GM12878 (cell line): Measurements from ENCODE around the gene TECPR1. TPM values are rescaled to one million over a fixed set of nuclear protein-coding genes. Genes with fewer than 3 reads are reported as not detected.

ENCODE experiments used
- CREB1 ChIP-seq: IDR thresholded peaks from 2 replicates; pipeline ENCODE4 v1.6.1; 2012; ENCODE audit warnings: low read depth, mild to moderate bottlenecking, inconsistent platforms
- FOXK2 ChIP-seq: fragments of 450-650 bp; IDR thresholded peaks from 2 replicates; pipeline ENCODE4 v1.6.1; 2017; ENCODE audit warnings: mild to moderate bottlenecking, moderate library complexity
- JUNB ChIP-seq: IDR thresholded peaks from 2 replicates; pipeline ENCODE4 v1.6.1; 2016; ENCODE audit warnings: antibody characterized with exemption, mild to moderate bottlenecking
- SMAD5 ChIP-seq: IDR thresholded peaks from 2 replicates; pipeline ENCODE4 v1.6.1; 2016; ENCODE audit warnings: antibody characterized with exemption, low read depth
- SP1 ChIP-seq: IDR thresholded peaks from one replicate; pipeline ENCODE4 v1.6.1; 2011; ENCODE audit warnings: low read depth, low read length
- polyA plus RNA-seq, 11 experiments: library from polyadenylated mRNA; depleted of rRNA in 4 of 11; unstranded in 6 of 11; stranded (reverse) in 5 of 11; fragments of >200 nt; fragmentation: Nextera tagmentation in 4 of 11; fragmentation: Illumina TruSeq in 1 of 11; extraction: Ambion mirVana in 4 of 11; extraction: Trizol in 1 of 11; gene quantifications; 1 replicate in 1 of 11; 2 replicates in 10 of 11; pipeline versions ENCODE4 v1.2.1 to v1.2.3, GENCODE V29; 2011 to 2016; ENCODE audit warnings: inconsistent platforms in 2 of 11, missing spikeins in 2 of 11, low read depth in 1 of 11
- total RNA-seq, 4 experiments: library from RNA; depleted of rRNA in 3 of 4; stranded (reverse); fragments of >200 nt in 3 of 4; fragmentation: Illumina TruSeq in 1 of 4; extraction: Trizol in 1 of 4; gene quantifications; 2 replicates each; pipeline versions ENCODE4 v1.2.1 to v1.2.3, GENCODE V29; 2013 to 2021
- TF ChIP-seq, protein P1 (sequence below): IDR thresholded peaks from 2 replicates; pipeline ENCODE4 v1.6.1; 2012; ENCODE audit warnings: low read length, inconsistent platforms
- TF ChIP-seq, protein P2 (sequence below): fragments of 450-650 bp; IDR thresholded peaks from 2 replicates; pipeline ENCODE4 v1.6.1; 2018; ENCODE audit warnings: borderline replicate concordance, mild to moderate bottlenecking; ENCODE audit not compliant: partially characterized antibody
- TF ChIP-seq, protein P3 (sequence below): fragments of 450-650 bp; IDR thresholded peaks from 2 replicates; pipeline ENCODE4 v1.6.1; 2017; ENCODE audit warnings: borderline replicate concordance

TECPR1 gene
- total and polyA plus RNA-seq, 10 of the 15 experiments (the other 5 are each of a cell fraction or from before 2014, with no cell fraction given), result 0.26 to 16.8 (median 4.2) TPM

DNA sequence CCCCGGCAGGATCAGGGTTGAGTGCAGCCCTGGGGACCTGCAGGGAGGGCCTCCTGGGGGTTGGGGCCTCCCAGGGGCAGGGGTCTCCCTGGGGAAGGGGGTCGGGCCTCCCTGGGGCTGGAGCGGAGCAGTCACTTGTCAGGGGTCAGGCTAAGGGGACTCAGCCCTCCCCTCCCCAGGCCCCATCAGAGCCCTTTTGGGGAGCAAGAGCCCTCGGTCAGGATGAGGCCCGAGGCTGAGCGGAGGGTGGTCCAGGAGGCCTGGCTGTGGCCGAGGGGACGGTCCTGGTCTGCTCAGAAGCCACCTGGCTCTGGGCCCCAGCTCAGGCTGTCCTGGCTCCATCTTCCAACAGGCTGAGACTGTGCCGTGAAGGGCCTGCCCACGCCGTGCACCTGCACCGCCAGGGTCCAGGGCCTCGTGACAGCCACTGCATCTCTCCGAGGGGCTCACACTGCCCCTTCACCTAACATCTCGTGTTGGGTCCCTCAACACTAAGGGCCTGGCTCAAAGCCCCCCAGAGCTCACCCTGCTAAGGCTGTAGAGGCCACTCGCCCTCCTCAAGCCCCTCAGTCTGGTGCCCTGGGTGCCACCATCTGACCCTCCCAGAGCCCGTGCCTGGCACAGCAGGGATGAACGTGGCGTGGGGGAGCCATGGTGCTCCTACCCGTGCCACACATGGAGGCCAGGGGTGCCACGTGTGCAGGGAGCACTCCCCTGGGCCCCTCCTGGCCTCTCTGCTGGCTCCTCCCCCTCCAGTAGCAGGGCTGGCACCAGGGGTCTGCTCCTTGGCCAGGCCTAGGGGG lies 27.9 kb downstream of the TECPR1 start (continued):
- TF ChIP-seq, protein P1, sequence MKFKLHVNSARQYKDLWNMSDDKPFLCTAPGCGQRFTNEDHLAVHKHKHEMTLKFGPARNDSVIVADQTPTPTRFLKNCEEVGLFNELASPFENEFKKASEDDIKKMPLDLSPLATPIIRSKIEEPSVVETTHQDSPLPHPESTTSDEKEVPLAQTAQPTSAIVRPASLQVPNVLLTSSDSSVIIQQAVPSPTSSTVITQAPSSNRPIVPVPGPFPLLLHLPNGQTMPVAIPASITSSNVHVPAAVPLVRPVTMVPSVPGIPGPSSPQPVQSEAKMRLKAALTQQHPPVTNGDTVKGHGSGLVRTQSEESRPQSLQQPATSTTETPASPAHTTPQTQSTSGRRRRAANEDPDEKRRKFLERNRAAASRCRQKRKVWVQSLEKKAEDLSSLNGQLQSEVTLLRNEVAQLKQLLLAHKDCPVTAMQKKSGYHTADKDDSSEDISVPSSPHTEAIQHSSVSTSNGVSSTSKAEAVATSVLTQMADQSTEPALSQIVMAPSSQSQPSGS, result no peak
- TF ChIP-seq CREB1, result no peak
- TF ChIP-seq, protein P2, sequence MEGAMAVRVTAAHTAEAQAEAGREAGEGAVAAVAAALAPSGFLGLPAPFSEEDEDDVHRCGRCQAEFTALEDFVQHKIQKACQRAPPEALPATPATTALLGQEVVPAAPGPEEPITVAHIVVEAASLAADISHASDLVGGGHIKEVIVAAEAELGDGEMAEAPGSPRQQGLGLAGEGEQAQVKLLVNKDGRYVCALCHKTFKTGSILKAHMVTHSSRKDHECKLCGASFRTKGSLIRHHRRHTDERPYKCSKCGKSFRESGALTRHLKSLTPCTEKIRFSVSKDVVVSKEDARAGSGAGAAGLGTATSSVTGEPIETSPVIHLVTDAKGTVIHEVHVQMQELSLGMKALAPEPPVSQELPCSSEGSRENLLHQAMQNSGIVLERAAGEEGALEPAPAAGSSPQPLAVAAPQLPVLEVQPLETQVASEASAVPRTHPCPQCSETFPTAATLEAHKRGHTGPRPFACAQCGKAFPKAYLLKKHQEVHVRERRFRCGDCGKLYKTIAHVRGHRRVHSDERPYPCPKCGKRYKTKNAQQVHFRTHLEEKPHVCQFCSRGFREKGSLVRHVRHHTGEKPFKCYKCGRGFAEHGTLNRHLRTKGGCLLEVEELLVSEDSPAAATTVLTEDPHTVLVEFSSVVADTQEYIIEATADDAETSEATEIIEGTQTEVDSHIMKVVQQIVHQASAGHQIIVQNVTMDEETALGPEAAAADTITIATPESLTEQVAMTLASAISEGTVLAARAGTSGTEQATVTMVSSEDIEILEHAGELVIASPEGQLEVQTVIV, result no peak
- TF ChIP-seq SMAD5, result no peak
- TF ChIP-seq FOXK2, result no peak
- no peak for TF ChIP-seq SP1
- TF ChIP-seq, protein P3, sequence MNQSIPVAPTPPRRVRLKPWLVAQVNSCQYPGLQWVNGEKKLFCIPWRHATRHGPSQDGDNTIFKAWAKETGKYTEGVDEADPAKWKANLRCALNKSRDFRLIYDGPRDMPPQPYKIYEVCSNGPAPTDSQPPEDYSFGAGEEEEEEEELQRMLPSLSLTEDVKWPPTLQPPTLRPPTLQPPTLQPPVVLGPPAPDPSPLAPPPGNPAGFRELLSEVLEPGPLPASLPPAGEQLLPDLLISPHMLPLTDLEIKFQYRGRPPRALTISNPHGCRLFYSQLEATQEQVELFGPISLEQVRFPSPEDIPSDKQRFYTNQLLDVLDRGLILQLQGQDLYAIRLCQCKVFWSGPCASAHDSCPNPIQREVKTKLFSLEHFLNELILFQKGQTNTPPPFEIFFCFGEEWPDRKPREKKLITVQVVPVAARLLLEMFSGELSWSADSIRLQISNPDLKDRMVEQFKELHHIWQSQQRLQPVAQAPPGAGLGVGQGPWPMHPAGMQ, result no peak
- no peak for TF ChIP-seq JUNB
